ENCODE data around the gene SPINT2.
"Not testable (repeated sequence)": the region's sequence is repeated elsewhere in the genome, so short reads cannot be mapped to it uniquely, and the experiment has no call there.

Gene SPINT2

GRCh38 chr19:38264486-38265212 is at the start of gene SPINT2:
TSS of gene SPINT2 (plus strand) at chr19:38264573. CDS start at chr19:38264893, 320 bp downstream.
- DNase-seq = no peak

- no peak for DNase-seq
Measured at GRCh38 chr19:38216785-38217641, 47.4 kb upstream of the SPINT2 start.

- no peak for DNase-seq
Measured at GRCh38 chr19:38218204-38218603, 46.2 kb upstream of the SPINT2 start.

GRCh38 chr19:38219221-38219620 is 45.2 kb upstream of the SPINT2 start:
- no peak for DNase-seq

GRCh38 chr19:38221421-38221820 is 43.0 kb upstream of the SPINT2 start:
- DNase-seq = no peak

GRCh38 chr19:38221919-38222830 is 42.2 kb upstream of the SPINT2 start:
- no peak for DNase-seq

- DNase-seq = no peak
Measured at GRCh38 chr19:38223119-38223523, 41.3 kb upstream of the SPINT2 start.

- DNase-seq = no peak
Measured at GRCh38 chr19:38223617-38224013, 40.8 kb upstream of the SPINT2 start.

GRCh38 chr19:38224014-38224862 is 40.1 kb upstream of the SPINT2 start, which contains the start of gene DPF1:
TSS of gene DPF1 (minus strand) at chr19:38224222. CDS start at chr19:38224142, 80 bp downstream.
- DNase-seq = peak; percentile 26

GRCh38 chr19:38224863-38225218 is 39.5 kb upstream of the SPINT2 start:
- not testable (repeated sequence) for DNase-seq

GRCh38 chr19:38227287-38228004 is 36.9 kb upstream of the SPINT2 start:
- no peak for DNase-seq

GRCh38 chr19:38228005-38228377 is 36.4 kb upstream of the SPINT2 start:
- DNase-seq = no peak

GRCh38 chr19:38228491-38229439 is 35.6 kb upstream of the SPINT2 start:
- no peak for DNase-seq

GRCh38 chr19:38229585-38230073 is 34.7 kb upstream of the SPINT2 start:
- DNase-seq = peak; percentile 32

GRCh38 chr19:38230506-38231133 is 33.8 kb upstream of the SPINT2 start:
- DNase-seq = not testable (repeated sequence)

GRCh38 chr19:38231918-38232317 is 32.5 kb upstream of the SPINT2 start:
- DNase-seq = no peak

GRCh38 chr19:38233740-38234251 is 30.6 kb upstream of the SPINT2 start:
- peak; percentile 55 for DNase-seq

GRCh38 chr19:38234615-38235014 is 29.8 kb upstream of the SPINT2 start:
- DNase-seq = no peak

GRCh38 chr19:38239816-38240215 is 24.6 kb upstream of the SPINT2 start:
- DNase-seq = no peak

All from amniotic stem cell (primary cell).